ENCODE measurements around the gene KAT6B.
A peak's percentile ranks its signal among the peaks of the same experiment; 100 is the strongest.

- TF ChIP-seq POLR2AphosphoS5 (IDR thresholded peaks at IDR 0.05; ENCODE audit: low read depth, low read length) (0 out of 2 replicates have a peak, but pooled peaks have one; percentile 55), POU2F2 (IDR thresholded peaks at IDR 0.05; ENCODE audit: low read depth, low read length) (peak; percentile 93), POLR2A (IDR thresholded peaks at IDR 0.05; ENCODE audit: low read depth, low read length) (no peak), SPI1 (IDR thresholded peaks at IDR 0.05; ENCODE audit: low read depth, low read length) (peak; percentile 98)
These were observed 151.8 kb downstream of the KAT6B start for GRCh38 chr10:74977913-74978847.

All from GM12891 (cell line).